Osteocyte (in vitro differentiated cells): Measurements from ENCODE around the gene FAM111A. TPM values are rescaled to one million over a fixed set of nuclear protein-coding genes. Genes with fewer than 3 reads are reported as not detected.

ENCODE experiments used
- DNase-seq: peaks from one replicate; pipeline ENCODE4 v3.0.0; 2021; ENCODE audit warnings: mixed read lengths; ENCODE audit not compliant: unreplicated experiment; ENCODE audit errors: extremely low spot score
- H3K27ac Mint-ChIP-seq: one replicate; pipeline ENCODE4 v1.8.0; 2021; ENCODE audit warnings: mild to moderate bottlenecking, mixed read lengths; ENCODE audit not compliant: unreplicated experiment
- H3K27me3 Mint-ChIP-seq: one replicate; pipeline ENCODE4 v1.8.0; 2021; ENCODE audit warnings: mixed read lengths; ENCODE audit not compliant: unreplicated experiment
- H3K36me3 Mint-ChIP-seq: one replicate; pipeline ENCODE4 v1.8.0; 2021; ENCODE audit warnings: mixed read lengths; ENCODE audit not compliant: unreplicated experiment
- H3K4me1 Mint-ChIP-seq: one replicate; pipeline ENCODE4 v1.8.0; 2021; ENCODE audit warnings: mixed read lengths; ENCODE audit not compliant: unreplicated experiment
- H3K4me3 Mint-ChIP-seq: one replicate; pipeline ENCODE4 v1.8.0; 2021; ENCODE audit warnings: mild to moderate bottlenecking, moderate library complexity, mixed read lengths; ENCODE audit not compliant: unreplicated experiment
- H3K9me3 Mint-ChIP-seq: one replicate; pipeline ENCODE4 v1.8.0; 2021; ENCODE audit warnings: mixed read lengths; ENCODE audit not compliant: unreplicated experiment
- CTCF ChIP-seq: fragments of 200-600 bp; sonication (generic); IDR thresholded peaks from 2 replicates; pipeline ENCODE4 v1.5.0; 2021; ENCODE audit warnings: antibody characterized with exemption, mild to moderate bottlenecking, moderate library complexity
- total RNA-seq: library from RNA; stranded (reverse); gene quantifications from 2 replicates; pipeline ENCODE4 v1.2.1, GENCODE V29; 2021

The FAM111A gene
- total RNA-seq, 1 donor from 2014 or later = 43.0 TPM

- Mint-ChIP-seq H3K4me3 (peak overlapping the region; percentile 77), H3K27me3 (peaks cover 40% of the 10 kb centered on the region), H3K9me3 (no peaks in the 10 kb centered on the region), H3K27ac (no peak overlapping the region), H3K36me3 (no peaks in the 10 kb centered on the region), H3K4me1 (peaks cover 12% of the 10 kb centered on the region)
- no peak for DNase-seq
- no peak for TF ChIP-seq CTCF
Observed at GRCh38 chr11:59172345-59173079, 29.9 kb downstream of the FAM111A start.

GRCh38 chr11:59173080-59173963 lies 30.7 kb downstream of the FAM111A start:
- H3K27ac Mint-ChIP-seq = no peak overlapping the region
- peak; percentile 82 for DNase-seq
- H3K4me3 Mint-ChIP-seq = peak overlapping the region; percentile 77
- H3K9me3 Mint-ChIP-seq = no peaks in the 10 kb centered on the region
- no peak for TF ChIP-seq CTCF
- H3K36me3 Mint-ChIP-seq = no peaks in the 10 kb centered on the region
- peaks cover 12% of the 10 kb centered on the region for H3K4me1 Mint-ChIP-seq
- peaks cover 36% of the 10 kb centered on the region for H3K27me3 Mint-ChIP-seq

GRCh38 chr11:59173964-59174663 lies 31.5 kb downstream of the FAM111A start:
- peak; percentile 57 for DNase-seq
- Mint-ChIP-seq H3K36me3 (no peaks in the 10 kb centered on the region), H3K9me3 (no peaks in the 10 kb centered on the region), H3K27me3 (peaks cover 35% of the 10 kb centered on the region), H3K27ac (no peak overlapping the region), H3K4me1 (peaks cover 12% of the 10 kb centered on the region), H3K4me3 (no peak overlapping the region)
- TF ChIP-seq CTCF = no peak

GRCh38 chr11:59174664-59175033 lies 32.0 kb downstream of the FAM111A start:
- H3K4me1 Mint-ChIP-seq = peaks cover 12% of the 10 kb centered on the region
- no peak for TF ChIP-seq CTCF
- no peak overlapping the region for H3K27ac Mint-ChIP-seq
- H3K9me3 Mint-ChIP-seq = no peaks in the 10 kb centered on the region
- no peak overlapping the region for H3K4me3 Mint-ChIP-seq
- peak; percentile 19 for DNase-seq
- H3K27me3 Mint-ChIP-seq = peaks cover 40% of the 10 kb centered on the region
- no peaks in the 10 kb centered on the region for H3K36me3 Mint-ChIP-seq
